Ovary (tissue), 3 donors: Measurements from ENCODE around the gene ACAD8.

Source experiments
- EP300 ChIP-seq: sonication (generic); formaldehyde crosslinking; IDR thresholded peaks from one replicate; pipeline ENCODE4 v1.6.1; 2017; ENCODE audit warnings: antibody characterized with exemption
- POLR2A ChIP-seq: fragments of 450-650 bp; IDR thresholded peaks from one replicate; pipeline ENCODE4 v1.6.1; 2017; ENCODE audit warnings: antibody characterized with exemption, mild to moderate bottlenecking, moderate library complexity
- TF ChIP-seq, protein P1 (sequence below), 3 donors: fragments of 450-650 bp in 2 of 3; fragments of 200-600 bp in 1 of 3; IDR thresholded peaks; one replicate each; pipeline versions ENCODE4 v1.5.1 to v1.8.0; 2016 to 2022; ENCODE audit warnings: antibody characterized with exemption in 3 of 3, mild to moderate bottlenecking in 1 of 3
- donor health status: DM: no; HTN: no; CAD: no.

GRCh38 chr11:134224710-134225664 lies 28.4 kb upstream of the ACAD8 start:
- TF ChIP-seq, protein P1, sequence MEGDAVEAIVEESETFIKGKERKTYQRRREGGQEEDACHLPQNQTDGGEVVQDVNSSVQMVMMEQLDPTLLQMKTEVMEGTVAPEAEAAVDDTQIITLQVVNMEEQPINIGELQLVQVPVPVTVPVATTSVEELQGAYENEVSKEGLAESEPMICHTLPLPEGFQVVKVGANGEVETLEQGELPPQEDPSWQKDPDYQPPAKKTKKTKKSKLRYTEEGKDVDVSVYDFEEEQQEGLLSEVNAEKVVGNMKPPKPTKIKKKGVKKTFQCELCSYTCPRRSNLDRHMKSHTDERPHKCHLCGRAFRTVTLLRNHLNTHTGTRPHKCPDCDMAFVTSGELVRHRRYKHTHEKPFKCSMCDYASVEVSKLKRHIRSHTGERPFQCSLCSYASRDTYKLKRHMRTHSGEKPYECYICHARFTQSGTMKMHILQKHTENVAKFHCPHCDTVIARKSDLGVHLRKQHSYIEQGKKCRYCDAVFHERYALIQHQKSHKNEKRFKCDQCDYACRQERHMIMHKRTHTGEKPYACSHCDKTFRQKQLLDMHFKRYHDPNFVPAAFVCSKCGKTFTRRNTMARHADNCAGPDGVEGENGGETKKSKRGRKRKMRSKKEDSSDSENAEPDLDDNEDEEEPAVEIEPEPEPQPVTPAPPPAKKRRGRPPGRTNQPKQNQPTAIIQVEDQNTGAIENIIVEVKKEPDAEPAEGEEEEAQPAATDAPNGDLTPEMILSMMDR (IDR thresholded peaks at IDR 0.05): no peak
- TF ChIP-seq POLR2A: no peak
- TF ChIP-seq EP300: no peak
